Measurements from ENCODE around the gene SORCS2.

- TF ChIP-seq, protein P1, sequence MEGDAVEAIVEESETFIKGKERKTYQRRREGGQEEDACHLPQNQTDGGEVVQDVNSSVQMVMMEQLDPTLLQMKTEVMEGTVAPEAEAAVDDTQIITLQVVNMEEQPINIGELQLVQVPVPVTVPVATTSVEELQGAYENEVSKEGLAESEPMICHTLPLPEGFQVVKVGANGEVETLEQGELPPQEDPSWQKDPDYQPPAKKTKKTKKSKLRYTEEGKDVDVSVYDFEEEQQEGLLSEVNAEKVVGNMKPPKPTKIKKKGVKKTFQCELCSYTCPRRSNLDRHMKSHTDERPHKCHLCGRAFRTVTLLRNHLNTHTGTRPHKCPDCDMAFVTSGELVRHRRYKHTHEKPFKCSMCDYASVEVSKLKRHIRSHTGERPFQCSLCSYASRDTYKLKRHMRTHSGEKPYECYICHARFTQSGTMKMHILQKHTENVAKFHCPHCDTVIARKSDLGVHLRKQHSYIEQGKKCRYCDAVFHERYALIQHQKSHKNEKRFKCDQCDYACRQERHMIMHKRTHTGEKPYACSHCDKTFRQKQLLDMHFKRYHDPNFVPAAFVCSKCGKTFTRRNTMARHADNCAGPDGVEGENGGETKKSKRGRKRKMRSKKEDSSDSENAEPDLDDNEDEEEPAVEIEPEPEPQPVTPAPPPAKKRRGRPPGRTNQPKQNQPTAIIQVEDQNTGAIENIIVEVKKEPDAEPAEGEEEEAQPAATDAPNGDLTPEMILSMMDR (IDR thresholded peaks at IDR 0.05; ENCODE audit: insufficient read depth, low read depth, low read length): no peak
- no peak for TF ChIP-seq EZH2 (IDR thresholded peaks at IDR 0.05; ENCODE audit: insufficient read depth, low read length)
Measured at GRCh38 chr4:7324651-7325121, 132.3 kb downstream of the SORCS2 start.

Data from astrocyte (in vitro differentiated cells and primary cell).